ENCODE measurements around the gene RNF144B.

- TF ChIP-seq CTCF (conservative IDR thresholded peaks at IDR 0.05) (no peak), EZH2 (IDR thresholded peaks at IDR 0.05; ENCODE audit: low read depth) (no peak)
Observed at GRCh38 chr6:18359237-18359885, 27.8 kb upstream of the RNF144B start.

Data from PC-9 (cell line).